MCF 10A (cell line): ENCODE results near the gene PPIF. TPM values are rescaled to one million over a fixed set of nuclear protein-coding genes. Genes with fewer than 3 reads are reported as not detected.

Source experiments
- BruUV-seq: library from RNA; stranded (reverse); fragments of 400-500 nt; replicated peaks from 2 replicates; lab custom pipeline; 2021; lab: Mats Ljungman, UMichigan
- CTCF ChIA-PET: fragments of 300-600 bp; sonication (Branson Sonifier 250); formaldehyde crosslinking; extraction: SDS; loops from one replicate; lab custom pipeline; 2021; ENCODE audit warnings: antibody characterized with exemption, inconsistent platforms; lab: Yijun Ruan, JAX
- POLR2A ChIA-PET: fragments of 300-600, 350-650 bp; sonication (Branson Sonifier 250); formaldehyde crosslinking; extraction: SDS; loops from one replicate; lab custom pipeline; 2020; ENCODE audit warnings: antibody characterized with exemption, inconsistent platforms; lab: Yijun Ruan, JAX
- DNase-seq: peaks from one replicate; pipeline ENCODE4 v3.0.0-alpha.2; 2018; ENCODE audit not compliant: unreplicated experiment
- H3K27ac Mint-ChIP-seq: one replicate; pipeline ENCODE4 v1.8.0; 2022; ENCODE audit warnings: mild to moderate bottlenecking, low read depth, mixed read lengths; ENCODE audit not compliant: unreplicated experiment
- H3K27me3 Mint-ChIP-seq: one replicate; pipeline ENCODE4 v1.8.0; 2022; ENCODE audit warnings: mixed read lengths; ENCODE audit not compliant: insufficient read depth, unreplicated experiment
- H3K36me3 Mint-ChIP-seq: one replicate; pipeline ENCODE4 v1.8.0; 2022; ENCODE audit warnings: mild to moderate bottlenecking, moderate library complexity, mixed read lengths; ENCODE audit not compliant: insufficient read depth, unreplicated experiment
- H3K4me1 Mint-ChIP-seq: one replicate; pipeline ENCODE4 v1.8.0; 2022; ENCODE audit warnings: mixed read lengths; ENCODE audit not compliant: insufficient read depth, unreplicated experiment
- H3K4me3 Mint-ChIP-seq: one replicate; pipeline ENCODE4 v1.8.0; 2022; ENCODE audit warnings: mild to moderate bottlenecking, moderate library complexity, mixed read lengths; ENCODE audit not compliant: unreplicated experiment
- H3K9me3 Mint-ChIP-seq: one replicate; pipeline ENCODE4 v1.8.0; 2022; ENCODE audit warnings: mixed read lengths; ENCODE audit not compliant: unreplicated experiment
- intact Hi-C: fragments of 100-400 bp; cut with micrococcal nuclease; formaldehyde crosslinking; loops from 2 replicates; pipeline ENCODE4 v1.14.1; 2022
- total RNA-seq: library from RNA; stranded (reverse); gene quantifications from 2 replicates; pipeline ENCODE4 v1.2.3, GENCODE V29; 2022
- TF ChIP-seq, protein P1 (sequence below): fragments of 200-600 bp; IDR thresholded peaks from one replicate; pipeline ENCODE4 v1.8.0; 2022; ENCODE audit warnings: antibody characterized with exemption, mild to moderate bottlenecking; ENCODE audit not compliant: unreplicated experiment

PPIF gene
- total RNA-seq, 1 experiment from 2014 or later, result 76.5 TPM

DNA sequence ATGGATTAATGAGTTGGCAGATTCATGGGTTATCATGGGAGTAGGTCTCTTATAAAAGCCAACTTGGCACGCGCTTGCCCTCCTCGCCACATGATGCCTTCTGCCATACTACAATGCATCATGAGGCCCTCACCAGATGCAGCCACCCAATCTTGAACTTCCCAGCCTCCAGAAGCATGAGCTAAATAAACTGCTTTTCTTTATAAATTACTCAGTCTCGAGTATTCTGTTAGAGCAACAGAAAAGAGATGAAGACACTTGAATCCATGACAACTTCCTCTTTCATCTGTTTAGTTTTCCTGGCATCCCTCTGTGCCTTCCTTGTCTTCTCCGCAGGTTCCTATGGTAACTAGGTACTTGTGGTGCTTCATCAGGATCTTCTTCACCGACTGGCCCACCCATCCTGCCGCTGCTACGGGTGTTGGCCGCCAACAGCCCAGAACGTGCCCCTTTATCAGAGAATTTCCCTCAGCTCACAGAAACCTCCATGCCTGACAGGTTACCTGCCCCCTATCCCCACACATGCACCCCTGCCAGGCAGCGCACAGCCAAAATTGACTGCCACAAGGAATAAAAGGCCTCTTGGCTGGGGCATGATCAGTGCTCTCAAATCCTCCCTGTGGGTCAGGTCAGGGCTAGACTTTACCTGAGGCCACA lies 28.0 kb upstream of the PPIF start:
- peak overlapping the region; percentile 5 for H3K27ac Mint-ChIP-seq
- BruUV-seq, result no TSS peak
- intact Hi-C loops, result no loop called here
- H3K4me3 Mint-ChIP-seq, result no peak overlapping the region
- ChIA-PET POLR2A (no interaction called here), CTCF (interaction anchor here (0.7 kb wide), 2 partner anchors 11 to 1276 kb away, joined by 3 read pairs; no protein-coding TSS in a partner anchor)
- H3K27me3 Mint-ChIP-seq, result no peaks in the 10 kb centered on the region
- peaks cover 53% of the 10 kb centered on the region for H3K4me1 Mint-ChIP-seq
- H3K36me3 Mint-ChIP-seq, result peaks cover 13% of the 10 kb centered on the region
- no peak for DNase-seq
- TF ChIP-seq, protein P1, sequence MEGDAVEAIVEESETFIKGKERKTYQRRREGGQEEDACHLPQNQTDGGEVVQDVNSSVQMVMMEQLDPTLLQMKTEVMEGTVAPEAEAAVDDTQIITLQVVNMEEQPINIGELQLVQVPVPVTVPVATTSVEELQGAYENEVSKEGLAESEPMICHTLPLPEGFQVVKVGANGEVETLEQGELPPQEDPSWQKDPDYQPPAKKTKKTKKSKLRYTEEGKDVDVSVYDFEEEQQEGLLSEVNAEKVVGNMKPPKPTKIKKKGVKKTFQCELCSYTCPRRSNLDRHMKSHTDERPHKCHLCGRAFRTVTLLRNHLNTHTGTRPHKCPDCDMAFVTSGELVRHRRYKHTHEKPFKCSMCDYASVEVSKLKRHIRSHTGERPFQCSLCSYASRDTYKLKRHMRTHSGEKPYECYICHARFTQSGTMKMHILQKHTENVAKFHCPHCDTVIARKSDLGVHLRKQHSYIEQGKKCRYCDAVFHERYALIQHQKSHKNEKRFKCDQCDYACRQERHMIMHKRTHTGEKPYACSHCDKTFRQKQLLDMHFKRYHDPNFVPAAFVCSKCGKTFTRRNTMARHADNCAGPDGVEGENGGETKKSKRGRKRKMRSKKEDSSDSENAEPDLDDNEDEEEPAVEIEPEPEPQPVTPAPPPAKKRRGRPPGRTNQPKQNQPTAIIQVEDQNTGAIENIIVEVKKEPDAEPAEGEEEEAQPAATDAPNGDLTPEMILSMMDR, result no peak
- no peaks in the 10 kb centered on the region for H3K9me3 Mint-ChIP-seq

DNA sequence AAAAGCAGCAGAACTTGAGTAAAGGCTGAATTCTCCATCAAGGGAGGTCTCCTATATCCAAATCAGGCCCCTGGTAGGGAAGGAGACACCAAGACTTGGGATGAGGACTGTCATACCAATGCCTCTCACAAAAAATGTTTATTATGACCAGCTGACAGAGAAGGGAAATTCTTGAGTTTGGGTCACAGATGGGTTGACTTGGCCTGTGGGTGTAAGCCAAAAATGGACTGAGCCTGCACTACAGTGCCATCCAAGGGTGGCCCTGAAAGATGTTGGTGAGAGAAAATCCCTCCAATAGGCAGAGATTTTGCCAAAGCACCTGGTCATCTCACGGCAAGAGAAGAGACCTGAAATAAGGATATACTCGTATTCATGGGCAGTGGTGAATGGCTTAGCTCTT lies 27.0 kb upstream of the PPIF start:
- Mint-ChIP-seq H3K27ac (peak overlapping the region; percentile 52), H3K9me3 (no peaks in the 10 kb centered on the region), H3K4me1 (peaks cover 53% of the 10 kb centered on the region), H3K27me3 (no peaks in the 10 kb centered on the region), H3K36me3 (peaks cover 10% of the 10 kb centered on the region), H3K4me3 (no peak overlapping the region)
- TSS peak; percentile 40 for BruUV-seq
- intact Hi-C loops, result no loop called here
- POLR2A ChIA-PET, result interaction anchor here (0.9 to 4.3 kb wide), 4 partner anchors 13 to 49 kb away, joined by 3 to 20 read pairs (median 5); no protein-coding TSS in a partner anchor
- CTCF ChIA-PET, result no interaction called here
- DNase-seq, result no peak
- TF ChIP-seq, protein P1, result no peak

DNA sequence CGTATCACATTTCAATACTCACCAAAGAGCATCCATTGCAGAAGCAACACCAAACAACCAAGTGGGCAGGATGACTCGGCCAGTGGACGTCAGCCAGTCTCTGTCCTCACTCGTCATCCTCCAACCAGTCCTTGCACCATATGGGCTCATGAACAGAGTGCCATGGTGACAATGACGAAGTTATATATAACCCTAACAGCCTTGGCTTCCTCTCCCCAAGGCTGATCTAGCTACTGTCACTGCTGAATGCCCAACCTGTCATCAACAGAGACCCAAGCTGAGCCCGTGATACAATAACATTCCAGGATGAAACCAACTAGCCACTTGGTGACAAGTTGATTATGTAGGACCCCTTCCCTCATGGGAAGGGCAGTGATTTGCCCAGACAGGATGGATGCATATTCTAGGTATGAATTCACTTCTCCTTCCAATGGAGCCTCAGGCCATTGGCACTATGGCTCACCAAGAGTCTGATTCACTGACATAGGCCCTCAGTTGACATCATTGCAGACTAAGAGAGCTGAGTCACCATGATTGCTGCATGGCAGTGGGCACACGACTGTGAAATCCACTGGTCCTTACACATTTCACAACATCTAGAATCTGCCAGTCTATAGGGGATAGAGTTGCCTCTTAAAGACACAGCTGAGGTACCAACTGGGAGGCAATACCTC lies 26.3 kb upstream of the PPIF start:
- Mint-ChIP-seq H3K4me1 (peaks cover 53% of the 10 kb centered on the region), H3K36me3 (peaks cover 10% of the 10 kb centered on the region), H3K9me3 (no peaks in the 10 kb centered on the region), H3K4me3 (no peak overlapping the region), H3K27me3 (no peaks in the 10 kb centered on the region), H3K27ac (peak overlapping the region; percentile 52)
- TF ChIP-seq, protein P1, result no peak
- ChIA-PET POLR2A (interaction anchor here (0.7 to 4.3 kb wide), 10 partner anchors 9 to 1298 kb away, joined by 3 to 20 read pairs (median 5); no protein-coding TSS in a partner anchor), CTCF (interaction anchor here (0.7 to 1.1 kb wide), 2 partner anchors 15 to 164 kb away, joined by 3 to 4 read pairs; no protein-coding TSS in a partner anchor)
- intact Hi-C loops, result no loop called here
- BruUV-seq, result no TSS peak
- DNase-seq, result peak; percentile 99

DNA sequence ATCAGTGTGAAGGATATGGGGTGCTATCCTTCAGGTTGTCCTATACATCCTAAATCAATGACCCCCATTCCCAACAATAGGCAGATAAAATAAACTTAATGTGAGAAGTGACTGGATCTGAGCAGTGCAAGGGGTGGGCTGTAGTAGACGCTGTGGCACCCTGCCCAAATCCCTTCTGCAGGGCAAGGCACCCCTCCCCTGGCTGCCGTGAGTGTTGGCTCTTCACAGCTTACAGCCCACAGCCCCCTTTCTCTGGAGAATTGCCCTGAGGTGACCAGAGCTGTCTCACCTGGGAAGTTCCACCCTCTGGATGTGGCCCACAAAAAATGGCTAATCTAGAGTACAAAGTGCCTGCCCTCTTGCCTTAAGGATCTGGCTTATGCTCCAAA lies 25.8 kb upstream of the PPIF start:
- ChIA-PET POLR2A (interaction anchor here (0.7 to 4.3 kb wide), 9 partner anchors 8 to 1299 kb away, joined by 3 to 20 read pairs (median 5); no protein-coding TSS in a partner anchor), CTCF (interaction anchor here (0.7 to 1.6 kb wide), 3 partner anchors 15 to 165 kb away, joined by 3 to 6 read pairs (median 4); no protein-coding TSS in a partner anchor)
- TF ChIP-seq, protein P1, result no peak
- Mint-ChIP-seq H3K4me3 (no peak overlapping the region), H3K9me3 (no peaks in the 10 kb centered on the region), H3K27ac (no peak overlapping the region), H3K27me3 (no peaks in the 10 kb centered on the region), H3K4me1 (peaks cover 53% of the 10 kb centered on the region), H3K36me3 (peaks cover 10% of the 10 kb centered on the region)
- no peak for DNase-seq
- BruUV-seq, result no TSS peak
- intact Hi-C loops, result no loop called here
